Astrocyte (in vitro differentiated cells and primary cell): ENCODE measurements around the gene CSMD2. TPM values are rescaled to one million over a fixed set of nuclear protein-coding genes. Genes with fewer than 3 reads are reported as not detected.

Source experiments
- DNase-seq: peaks from one replicate; pipeline ENCODE4 v3.0.0-alpha.2; 2010; ENCODE audit warnings: low read depth
- FAIRE-seq: peaks from 2 replicates; lab custom pipeline; 2011; peaks lifted over from hg19 to GRCh38; lab: Jason Lieb, UNC
- H2AFZ ChIP-seq: 2 replicates; pipeline ENCODE4 v1.6.0; 2012; ENCODE audit warnings: low read depth, low read length, inconsistent platforms
- H3K27ac ChIP-seq: 2 replicates; pipeline ENCODE4 v1.5.1; 2011; ENCODE audit warnings: low read depth, low read length, inconsistent platforms
- H3K27me3 ChIP-seq: 2 replicates; pipeline ENCODE4 v1.6.0; 2011; ENCODE audit warnings: low read length, inconsistent platforms; ENCODE audit not compliant: insufficient read depth
- H3K36me3 ChIP-seq: 2 replicates; pipeline ENCODE4 v1.5.1; 2011; ENCODE audit warnings: low read length, inconsistent platforms; ENCODE audit not compliant: insufficient read depth
- H3K4me1 ChIP-seq: 2 replicates; pipeline ENCODE4 v1.5.1; 2011; ENCODE audit warnings: low read length, inconsistent platforms; ENCODE audit not compliant: insufficient read depth
- H3K4me2 ChIP-seq: 2 replicates; pipeline ENCODE4 v1.6.0; 2012; ENCODE audit warnings: low read length, inconsistent platforms
- H3K4me3 ChIP-seq: 2 replicates; pipeline ENCODE4 v1.5.1; 2011; ENCODE audit warnings: low read depth, mild to moderate bottlenecking, low read length, inconsistent platforms; ENCODE audit not compliant: insufficient read depth
- H3K79me2 ChIP-seq: 2 replicates; pipeline ENCODE4 v1.6.0; 2012; ENCODE audit warnings: mild to moderate bottlenecking, low read length, inconsistent platforms; ENCODE audit not compliant: insufficient read depth
- H3K9ac ChIP-seq: 2 replicates; pipeline ENCODE4 v1.6.0; 2012; ENCODE audit warnings: mild to moderate bottlenecking, low read length, inconsistent platforms
- H3K9me3 ChIP-seq: 2 replicates; pipeline ENCODE4 v1.5.1; 2012; ENCODE audit warnings: low read depth, mild to moderate bottlenecking, low read length, inconsistent platforms; ENCODE audit not compliant: insufficient read depth
- H4K20me1 ChIP-seq: 2 replicates; pipeline ENCODE4 v1.6.0; 2012; ENCODE audit warnings: low read length, inconsistent platforms; ENCODE audit not compliant: insufficient read depth
- H3K27ac Mint-ChIP-seq: one replicate; pipeline ENCODE4 v1.8.0; 2021; ENCODE audit warnings: mild to moderate bottlenecking, mixed read lengths; ENCODE audit not compliant: unreplicated experiment
- H3K27me3 Mint-ChIP-seq: one replicate; pipeline ENCODE4 v1.8.0; 2021; ENCODE audit warnings: low read depth, mixed read lengths; ENCODE audit not compliant: unreplicated experiment
- H3K36me3 Mint-ChIP-seq: one replicate; pipeline ENCODE4 v1.8.0; 2021; ENCODE audit warnings: low read depth, mixed read lengths; ENCODE audit not compliant: unreplicated experiment
- H3K4me1 Mint-ChIP-seq: one replicate; pipeline ENCODE4 v1.8.0; 2021; ENCODE audit warnings: low read depth, mixed read lengths; ENCODE audit not compliant: unreplicated experiment
- H3K4me3 Mint-ChIP-seq: one replicate; pipeline ENCODE4 v1.8.0; 2021; ENCODE audit warnings: mild to moderate bottlenecking, moderate library complexity, mixed read lengths; ENCODE audit not compliant: unreplicated experiment
- H3K9me3 Mint-ChIP-seq: one replicate; pipeline ENCODE4 v1.8.0; 2021; ENCODE audit warnings: mild to moderate bottlenecking, mixed read lengths; ENCODE audit not compliant: unreplicated experiment
- EZH2 ChIP-seq: IDR thresholded peaks from 2 replicates; pipeline ENCODE4 v1.6.1; 2012; ENCODE audit warnings: mild to moderate bottlenecking, low read length, inconsistent platforms; ENCODE audit not compliant: insufficient read depth
- total RNA-seq: library from RNA; stranded (reverse); gene quantifications from 2 replicates; pipeline ENCODE4 v1.2.1, GENCODE V29; 2021
- TF ChIP-seq, protein P1 (sequence below): IDR thresholded peaks from 2 replicates; pipeline ENCODE4 v1.5.1; 2011; ENCODE audit warnings: low read depth, mild to moderate bottlenecking, inconsistent platforms, low read length, moderate library complexity; ENCODE audit not compliant: insufficient read depth

The CSMD2 gene
- total RNA-seq, 1 donor from 2014 or later = 11.1 TPM

DNA sequence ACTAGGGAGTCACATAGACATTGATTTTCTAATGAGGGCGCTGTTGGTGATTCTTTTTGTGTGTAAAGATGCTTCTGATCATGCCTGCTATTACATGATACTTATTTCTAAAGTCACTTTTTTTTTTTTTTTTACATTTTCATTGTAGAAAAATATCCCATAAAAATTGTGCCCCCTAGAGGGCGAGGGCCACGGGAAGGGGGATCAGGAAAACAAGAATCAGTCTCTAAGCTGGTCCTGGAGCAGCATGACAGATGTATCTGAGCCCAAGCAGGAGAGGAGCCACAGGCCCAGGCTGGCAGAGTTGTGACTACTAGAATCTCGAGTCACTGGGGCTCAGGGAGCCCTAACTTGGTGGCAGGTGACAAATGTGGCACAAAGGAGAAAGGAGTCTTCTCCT lies 664.5 kb downstream of the CSMD2 start:
- Mint-ChIP-seq H3K27me3 (no peaks in the 10 kb centered on the region), H3K4me3 (no peak overlapping the region), H3K36me3 (peaks cover 24% of the 10 kb centered on the region), H3K27ac (no peak overlapping the region), H3K9me3 (peaks cover 27% of the 10 kb centered on the region), H3K4me1 (peaks cover 5% of the 10 kb centered on the region)
- Histone ChIP-seq H3K36me3 (peaks cover 5% of the 10 kb centered on the region), H3K4me3 (no peak overlapping the region), H3K27ac (no peak overlapping the region), H2AFZ (no peak overlapping the region), H4K20me1 (no peaks in the 10 kb centered on the region), H3K9me3 (peaks cover 20% of the 10 kb centered on the region), H3K4me1 (no peaks in the 10 kb centered on the region), H3K9ac (no peak overlapping the region), H3K27me3 (no peaks in the 10 kb centered on the region), H3K79me2 (no peaks in the 10 kb centered on the region), H3K4me2 (no peak overlapping the region)
- TF ChIP-seq, protein P1, sequence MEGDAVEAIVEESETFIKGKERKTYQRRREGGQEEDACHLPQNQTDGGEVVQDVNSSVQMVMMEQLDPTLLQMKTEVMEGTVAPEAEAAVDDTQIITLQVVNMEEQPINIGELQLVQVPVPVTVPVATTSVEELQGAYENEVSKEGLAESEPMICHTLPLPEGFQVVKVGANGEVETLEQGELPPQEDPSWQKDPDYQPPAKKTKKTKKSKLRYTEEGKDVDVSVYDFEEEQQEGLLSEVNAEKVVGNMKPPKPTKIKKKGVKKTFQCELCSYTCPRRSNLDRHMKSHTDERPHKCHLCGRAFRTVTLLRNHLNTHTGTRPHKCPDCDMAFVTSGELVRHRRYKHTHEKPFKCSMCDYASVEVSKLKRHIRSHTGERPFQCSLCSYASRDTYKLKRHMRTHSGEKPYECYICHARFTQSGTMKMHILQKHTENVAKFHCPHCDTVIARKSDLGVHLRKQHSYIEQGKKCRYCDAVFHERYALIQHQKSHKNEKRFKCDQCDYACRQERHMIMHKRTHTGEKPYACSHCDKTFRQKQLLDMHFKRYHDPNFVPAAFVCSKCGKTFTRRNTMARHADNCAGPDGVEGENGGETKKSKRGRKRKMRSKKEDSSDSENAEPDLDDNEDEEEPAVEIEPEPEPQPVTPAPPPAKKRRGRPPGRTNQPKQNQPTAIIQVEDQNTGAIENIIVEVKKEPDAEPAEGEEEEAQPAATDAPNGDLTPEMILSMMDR = peak; percentile 20
- no peak for TF ChIP-seq EZH2
- DNase-seq = no peak
- FAIRE-seq = no peak

DNA sequence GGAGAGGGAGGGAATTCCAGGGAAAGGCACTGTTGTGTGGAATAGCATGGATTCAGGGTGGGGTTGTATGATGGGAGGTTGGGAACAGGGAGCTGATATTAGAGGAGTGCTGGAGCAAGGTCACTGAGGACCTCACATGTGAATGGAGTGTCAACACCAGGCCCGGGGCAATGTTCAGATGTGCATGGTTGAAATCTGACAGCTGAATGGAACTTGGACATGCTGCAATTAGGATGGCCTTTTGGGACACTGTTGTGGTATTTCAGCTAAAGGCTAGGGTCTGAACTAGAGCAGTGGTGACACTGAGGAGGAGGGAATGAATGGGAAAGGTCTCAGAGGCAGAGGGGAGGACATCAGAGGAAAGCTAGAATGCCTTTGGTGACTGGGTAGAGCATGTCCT lies 667.6 kb downstream of the CSMD2 start:
- no peak for DNase-seq
- Histone ChIP-seq H3K27me3 (no peaks in the 10 kb centered on the region), H3K4me3 (no peak overlapping the region), H3K36me3 (peaks cover 27% of the 10 kb centered on the region), H3K27ac (no peak overlapping the region), H3K79me2 (no peaks in the 10 kb centered on the region), H3K9ac (no peak overlapping the region), H4K20me1 (no peaks in the 10 kb centered on the region), H2AFZ (no peak overlapping the region), H3K9me3 (peaks cover 48% of the 10 kb centered on the region), H3K4me1 (no peaks in the 10 kb centered on the region), H3K4me2 (no peak overlapping the region)
- no peak overlapping the region for H3K27ac Mint-ChIP-seq
- H3K4me3 Mint-ChIP-seq = no peak overlapping the region
- no peaks in the 10 kb centered on the region for H3K27me3 Mint-ChIP-seq
- H3K36me3 Mint-ChIP-seq = peaks cover 51% of the 10 kb centered on the region
- TF ChIP-seq, protein P1 = no peak
- no peak for TF ChIP-seq EZH2
- peaks cover 54% of the 10 kb centered on the region for H3K9me3 Mint-ChIP-seq
- peaks cover under 1% of the 10 kb centered on the region for H3K4me1 Mint-ChIP-seq
- FAIRE-seq = no peak

DNA sequence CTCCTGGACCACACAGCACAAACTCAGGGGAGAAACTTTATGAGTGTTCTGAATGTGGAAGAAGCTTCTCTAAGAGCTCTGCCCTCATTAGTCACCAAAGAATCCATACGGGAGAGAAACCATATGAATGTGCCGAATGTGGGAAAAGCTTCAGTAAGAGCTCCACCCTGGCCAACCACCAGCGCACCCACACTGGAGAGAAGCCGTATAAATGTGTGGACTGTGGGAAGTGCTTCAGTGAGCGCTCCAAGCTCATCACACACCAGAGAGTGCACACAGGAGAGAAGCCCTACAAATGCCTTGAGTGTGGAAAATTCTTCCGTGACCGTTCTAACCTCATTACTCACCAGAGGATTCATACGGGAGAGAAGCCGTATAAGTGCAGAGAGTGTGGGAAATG lies 670.1 kb downstream of the CSMD2 start:
- Histone ChIP-seq H3K27ac (no peak overlapping the region), H2AFZ (no peak overlapping the region), H3K9me3 (peaks cover 54% of the 10 kb centered on the region), H3K4me1 (no peaks in the 10 kb centered on the region), H4K20me1 (no peaks in the 10 kb centered on the region), H3K79me2 (no peaks in the 10 kb centered on the region), H3K36me3 (peaks cover 44% of the 10 kb centered on the region), H3K4me3 (no peak overlapping the region), H3K27me3 (no peaks in the 10 kb centered on the region), H3K4me2 (no peak overlapping the region), H3K9ac (no peak overlapping the region)
- Mint-ChIP-seq H3K9me3 (peaks cover 59% of the 10 kb centered on the region), H3K27me3 (no peaks in the 10 kb centered on the region), H3K36me3 (peaks cover 74% of the 10 kb centered on the region), H3K4me3 (no peak overlapping the region), H3K27ac (no peak overlapping the region), H3K4me1 (no peaks in the 10 kb centered on the region)
- TF ChIP-seq, protein P1 = no peak
- TF ChIP-seq EZH2 = no peak
- no peak for FAIRE-seq
- DNase-seq = no peak
